ENCODE data around the gene PRSS1.

GRCh38 chr7:142787783-142788182, 38.5 kb downstream of the PRSS1 start:
- no peak for TF ChIP-seq CTCF (IDR thresholded peaks at IDR 0.05)
- no peak for TF ChIP-seq EZH2 (IDR thresholded peaks at IDR 0.05; ENCODE audit: borderline replicate concordance, insufficient read depth, low read depth, low read length, poor library complexity, severe bottlenecking)

Data from B cell (primary cell).